ENCODE results near the gene ITGA2.

DNA sequence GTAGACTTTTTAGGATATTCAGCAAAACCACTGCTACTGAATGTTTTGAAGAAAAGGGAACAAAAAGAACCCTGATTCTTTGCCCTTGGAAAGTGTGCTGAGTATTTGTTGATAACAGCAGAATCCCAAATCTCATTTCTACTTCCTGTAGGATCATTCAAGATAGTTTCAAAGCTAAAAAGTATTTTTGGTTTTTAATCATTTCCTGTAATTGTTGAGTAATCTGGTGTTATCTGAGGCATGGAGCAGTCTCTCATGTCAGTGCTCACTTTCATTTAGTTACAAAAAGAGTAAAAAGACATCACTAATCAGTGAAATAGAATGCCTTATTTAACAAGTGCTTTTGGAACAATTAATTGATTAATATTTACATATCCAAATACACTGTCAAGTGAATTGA lies 56.1 kb downstream of the ITGA2 start:
- TF ChIP-seq, protein P1, sequence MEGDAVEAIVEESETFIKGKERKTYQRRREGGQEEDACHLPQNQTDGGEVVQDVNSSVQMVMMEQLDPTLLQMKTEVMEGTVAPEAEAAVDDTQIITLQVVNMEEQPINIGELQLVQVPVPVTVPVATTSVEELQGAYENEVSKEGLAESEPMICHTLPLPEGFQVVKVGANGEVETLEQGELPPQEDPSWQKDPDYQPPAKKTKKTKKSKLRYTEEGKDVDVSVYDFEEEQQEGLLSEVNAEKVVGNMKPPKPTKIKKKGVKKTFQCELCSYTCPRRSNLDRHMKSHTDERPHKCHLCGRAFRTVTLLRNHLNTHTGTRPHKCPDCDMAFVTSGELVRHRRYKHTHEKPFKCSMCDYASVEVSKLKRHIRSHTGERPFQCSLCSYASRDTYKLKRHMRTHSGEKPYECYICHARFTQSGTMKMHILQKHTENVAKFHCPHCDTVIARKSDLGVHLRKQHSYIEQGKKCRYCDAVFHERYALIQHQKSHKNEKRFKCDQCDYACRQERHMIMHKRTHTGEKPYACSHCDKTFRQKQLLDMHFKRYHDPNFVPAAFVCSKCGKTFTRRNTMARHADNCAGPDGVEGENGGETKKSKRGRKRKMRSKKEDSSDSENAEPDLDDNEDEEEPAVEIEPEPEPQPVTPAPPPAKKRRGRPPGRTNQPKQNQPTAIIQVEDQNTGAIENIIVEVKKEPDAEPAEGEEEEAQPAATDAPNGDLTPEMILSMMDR (IDR thresholded peaks at IDR 0.05 in 2 of 3, conservative IDR thresholded peaks at IDR 0.05 in 1 of 3; ENCODE audit: insufficient read depth in 2 of 3, low read depth in 1 of 3, low read length in 3 of 3): no peak
- TF ChIP-seq ZNF655 (CRISPR knock-in tag; IDR thresholded peaks at IDR 0.05): no peak
- TF ChIP-seq RFX7 (CRISPR knock-in tag; IDR thresholded peaks at IDR 0.05): no peak
- TF ChIP-seq EP300 (IDR thresholded peaks at IDR 0.05; ENCODE audit: low read length): no peak
- TF ChIP-seq ZNF318 (IDR thresholded peaks at IDR 0.05; ENCODE audit: borderline replicate concordance in 1 of 2, low read depth in 1 of 2): no peak
- TF ChIP-seq, protein P2, sequence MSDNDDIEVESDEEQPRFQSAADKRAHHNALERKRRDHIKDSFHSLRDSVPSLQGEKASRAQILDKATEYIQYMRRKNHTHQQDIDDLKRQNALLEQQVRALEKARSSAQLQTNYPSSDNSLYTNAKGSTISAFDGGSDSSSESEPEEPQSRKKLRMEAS (CRISPR knock-in tag; IDR thresholded peaks at IDR 0.05): no peak
- TF ChIP-seq ADNP (tag; IDR thresholded peaks at IDR 0.05): no peak
- TF ChIP-seq NFIC (IDR thresholded peaks at IDR 0.05): no peak
- TF ChIP-seq SOX6 (IDR thresholded peaks at IDR 0.05): no peak
- TF ChIP-seq BHLHE40 (IDR thresholded peaks at IDR 0.05; ENCODE audit: low read length): no peak

All from K562 (cell line).